BJ (cell line): Measurements from ENCODE around the gene BTRC. TPM values are rescaled to one million over a fixed set of nuclear protein-coding genes. Genes with fewer than 3 reads are reported as not detected.

ENCODE experiments used
- CTCF ChIA-PET: fragments of 350-600 bp; formaldehyde crosslinking; extraction: SDS; loops from one replicate; lab custom pipeline; 2021; ENCODE audit warnings: antibody characterized with exemption, inconsistent platforms; lab: Yijun Ruan, JAX
- POLR2A ChIA-PET: fragments of 300-600 bp; sonication (Branson Sonifier 250); formaldehyde crosslinking; extraction: SDS; loops from one replicate; lab custom pipeline; 2021; ENCODE audit warnings: antibody characterized with exemption; lab: Charles Lee
- DNase-seq: peaks from one replicate; pipeline ENCODE4 v3.0.0-alpha.2; 2011; ENCODE audit warnings: low read depth
- H3K27me3 ChIP-seq: 2 replicates; pipeline ENCODE4 v1.6.0; 2011; ENCODE audit warnings: low read length; ENCODE audit not compliant: control insufficient read depth, insufficient read depth
- H3K36me3 ChIP-seq: 2 replicates; pipeline ENCODE4 v1.5.1; 2011; ENCODE audit warnings: low read length; ENCODE audit not compliant: control insufficient read depth, insufficient read depth
- H3K4me3 ChIP-seq: 2 replicates; pipeline ENCODE4 v1.5.1; 2011; ENCODE audit warnings: low read depth, mild to moderate bottlenecking, control low read depth, low read length
- CTCF ChIP-seq: IDR thresholded peaks from 2 replicates; pipeline ENCODE4 v1.5.1; 2011; ENCODE audit warnings: low read depth, mild to moderate bottlenecking, control low read depth, inconsistent platforms, low read length, moderate library complexity; ENCODE audit not compliant: insufficient read depth
- polyA minus RNA-seq: library from RNA; depleted of rRNA, polyadenylated mRNA; stranded (reverse); fragments of >200 nt; gene quantifications from 2 replicates; pipeline ENCODE4 v1.2.3, GENCODE V29; 2011; rRNA and poly(A)+ RNA removed
- polyA plus RNA-seq: library from polyadenylated mRNA; depleted of rRNA; stranded (reverse); fragments of >200 nt; gene quantifications from 2 replicates; pipeline ENCODE4 v1.2.3, GENCODE V29; 2011; rRNA removed

BTRC gene
- polyA plus RNA-seq (9.1 and 15.1 TPM in 2 replicates), polyA minus RNA-seq (12.0 and 15.2 TPM in 2 replicates)

GRCh38 chr10:101353692-101354327, at the start of gene BTRC:
BTRC (plus strand) TSS chr10:101354165; CDS start chr10:101354181, 16 bp downstream.
- POLR2A ChIA-PET: no interaction called here
- H3K27me3 ChIP-seq: peaks cover 4% of the 10 kb centered on the region
- DNase-seq: peak; percentile 99
- CTCF ChIA-PET: interaction anchor here (0.7 to 0.9 kb wide), 3 partner anchors 22 to 55 kb away, joined by 3 read pairs; no protein-coding TSS in a partner anchor
- peak within 1 kb of the TSS; percentile 71 for H3K4me3 ChIP-seq
- H3K36me3 ChIP-seq: no peaks in the 10 kb centered on the region
- no peak for TF ChIP-seq CTCF

GRCh38 chr10:101304316-101304715, 49.6 kb upstream of the BTRC start:
- TF ChIP-seq CTCF: no peak
- Histone ChIP-seq H3K27me3 (peaks cover 42% of the 10 kb centered on the region), H3K36me3 (no peaks in the 10 kb centered on the region), H3K4me3 (no peak overlapping the region)
- ChIA-PET CTCF (interaction anchor here (3.2 to 3.3 kb wide), 2 partner anchors 8 to 12 kb away, joined by 11 to 14 read pairs; no protein-coding TSS in a partner anchor), POLR2A (no interaction called here)
- no peak for DNase-seq

- Histone ChIP-seq H3K4me3 (no peak overlapping the region), H3K36me3 (no peaks in the 10 kb centered on the region), H3K27me3 (peaks cover 44% of the 10 kb centered on the region)
- no peak for DNase-seq
- no peak for TF ChIP-seq CTCF
- ChIA-PET POLR2A (no interaction called here), CTCF (interaction anchor here (0.6 to 2.9 kb wide), 7 partner anchors 9 to 264 kb away, joined by 3 to 15 read pairs (median 5); no protein-coding TSS in a partner anchor)
These were observed 48.4 kb upstream of the BTRC start for GRCh38 chr10:101305320-101306241.

- TF ChIP-seq CTCF: no peak
- DNase-seq: no peak
- CTCF ChIA-PET: interaction anchor here (1.4 to 2.9 kb wide), 3 partner anchors 10 to 11 kb away, joined by 4 to 15 read pairs (median 9); no protein-coding TSS in a partner anchor
- H3K27me3 ChIP-seq: peaks cover 50% of the 10 kb centered on the region
- no peak overlapping the region for H3K4me3 ChIP-seq
- H3K36me3 ChIP-seq: no peaks in the 10 kb centered on the region
- POLR2A ChIA-PET: no interaction called here
These were observed 45.9 kb upstream of the BTRC start for GRCh38 chr10:101308051-101308450.
